Stimulated activated CD8-positive, alpha-beta memory T cell treated with anti-CD3 and anti-CD28 coated beads, Interleukin-4, amount 100 ng/mL, for 48 hours (primary cell): ENCODE data around the gene C4A.
A peak's percentile ranks its signal among the peaks of the same experiment; 100 is the strongest.
"Not testable (repeated sequence)": the region's sequence is repeated elsewhere in the genome, so short reads cannot be mapped to it uniquely, and the experiment has no call there.

Experiments
- DNase-seq: peaks from one replicate; pipeline ENCODE4 v3.0.0-alpha.2; 2020

C4A gene

DNA sequence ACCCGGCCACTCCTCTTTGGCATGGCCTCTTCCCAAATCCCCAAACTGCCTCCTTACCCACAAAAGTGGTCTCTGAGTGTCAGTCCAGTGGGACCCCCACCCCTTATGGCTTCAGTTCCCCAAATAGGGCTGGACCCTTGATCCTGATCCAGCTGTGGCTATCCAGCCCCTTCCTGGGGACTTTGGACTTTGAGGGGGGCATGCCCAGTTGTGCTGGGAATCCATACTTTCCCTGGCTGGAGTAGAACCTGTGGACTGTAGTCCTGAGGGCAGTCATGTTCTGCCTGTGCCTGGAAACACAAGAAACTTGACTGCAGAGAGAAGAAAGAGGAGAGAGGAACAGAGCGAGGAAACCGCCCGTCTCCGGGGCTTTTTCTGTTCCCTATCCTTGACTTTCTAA lies 55.3 kb downstream of the C4A start:
- DNase-seq = not testable (repeated sequence)

DNA sequence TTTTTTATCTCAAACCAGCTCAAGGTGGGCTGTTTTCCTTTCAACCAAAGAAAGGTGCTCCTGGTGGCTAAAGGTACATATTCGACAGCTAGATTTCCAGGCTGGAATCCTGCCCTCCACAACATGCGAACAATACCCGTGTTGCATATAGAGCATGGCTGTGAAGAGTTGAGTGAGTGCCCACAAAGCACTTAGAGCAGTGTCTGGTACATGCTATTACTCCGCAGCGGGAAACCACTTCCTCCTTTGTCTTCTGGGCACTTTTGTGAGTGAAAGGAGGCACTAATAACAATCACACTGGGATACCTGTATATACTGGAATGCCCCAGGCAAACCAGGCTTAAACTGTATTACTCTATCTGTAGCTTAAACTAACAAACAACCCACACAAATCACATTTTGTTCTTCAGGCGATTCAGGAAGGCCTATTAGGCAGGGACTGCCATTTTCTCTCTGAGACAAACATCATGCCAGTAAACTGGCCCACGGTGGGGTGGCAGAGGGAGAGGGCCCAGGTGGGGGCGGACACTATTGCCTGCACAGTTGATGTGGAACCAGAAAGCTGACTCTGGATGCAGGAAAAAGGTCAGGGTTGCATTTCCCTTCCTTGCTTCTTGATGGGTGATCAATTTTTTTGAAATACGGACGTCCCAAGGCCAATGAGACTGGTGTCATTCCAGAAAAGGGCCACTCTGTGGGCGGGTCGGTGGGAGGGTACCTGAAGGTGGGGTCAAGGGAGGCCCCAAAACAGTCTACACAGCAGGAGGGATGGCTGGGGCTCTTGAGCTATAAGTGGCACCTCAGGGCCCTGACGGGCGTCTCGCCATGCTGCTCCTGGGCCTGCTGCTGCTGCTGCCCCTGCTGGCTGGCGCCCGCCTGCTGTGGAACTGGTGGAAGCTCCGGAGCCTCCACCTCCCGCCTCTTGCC lies 56.0 kb downstream of the C4A start, which contains the start of gene CYP21A2:
TSS of gene CYP21A2 (plus strand) at position 818 of the 927 bp plus-strand sequence. CDS start at position 826, 8 bp downstream.
- not testable (repeated sequence) for DNase-seq

DNA sequence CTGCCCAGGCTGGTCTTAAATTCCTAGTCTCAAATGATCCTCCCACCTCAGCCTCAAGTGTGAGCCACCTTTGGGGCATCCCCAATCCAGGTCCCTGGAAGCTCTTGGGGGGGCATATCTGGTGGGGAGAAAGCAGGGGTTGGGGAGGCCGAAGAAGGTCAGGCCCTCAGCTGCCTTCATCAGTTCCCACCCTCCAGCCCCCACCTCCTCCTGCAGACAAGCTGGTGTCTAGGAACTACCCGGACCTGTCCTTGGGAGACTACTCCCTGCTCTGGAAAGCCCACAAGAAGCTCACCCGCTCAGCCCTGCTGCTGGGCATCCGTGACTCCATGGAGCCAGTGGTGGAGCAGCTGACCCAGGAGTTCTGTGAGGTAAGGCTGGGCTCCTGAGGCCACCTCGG lies 57.0 kb downstream of the C4A start:
- DNase-seq = not testable (repeated sequence)

DNA sequence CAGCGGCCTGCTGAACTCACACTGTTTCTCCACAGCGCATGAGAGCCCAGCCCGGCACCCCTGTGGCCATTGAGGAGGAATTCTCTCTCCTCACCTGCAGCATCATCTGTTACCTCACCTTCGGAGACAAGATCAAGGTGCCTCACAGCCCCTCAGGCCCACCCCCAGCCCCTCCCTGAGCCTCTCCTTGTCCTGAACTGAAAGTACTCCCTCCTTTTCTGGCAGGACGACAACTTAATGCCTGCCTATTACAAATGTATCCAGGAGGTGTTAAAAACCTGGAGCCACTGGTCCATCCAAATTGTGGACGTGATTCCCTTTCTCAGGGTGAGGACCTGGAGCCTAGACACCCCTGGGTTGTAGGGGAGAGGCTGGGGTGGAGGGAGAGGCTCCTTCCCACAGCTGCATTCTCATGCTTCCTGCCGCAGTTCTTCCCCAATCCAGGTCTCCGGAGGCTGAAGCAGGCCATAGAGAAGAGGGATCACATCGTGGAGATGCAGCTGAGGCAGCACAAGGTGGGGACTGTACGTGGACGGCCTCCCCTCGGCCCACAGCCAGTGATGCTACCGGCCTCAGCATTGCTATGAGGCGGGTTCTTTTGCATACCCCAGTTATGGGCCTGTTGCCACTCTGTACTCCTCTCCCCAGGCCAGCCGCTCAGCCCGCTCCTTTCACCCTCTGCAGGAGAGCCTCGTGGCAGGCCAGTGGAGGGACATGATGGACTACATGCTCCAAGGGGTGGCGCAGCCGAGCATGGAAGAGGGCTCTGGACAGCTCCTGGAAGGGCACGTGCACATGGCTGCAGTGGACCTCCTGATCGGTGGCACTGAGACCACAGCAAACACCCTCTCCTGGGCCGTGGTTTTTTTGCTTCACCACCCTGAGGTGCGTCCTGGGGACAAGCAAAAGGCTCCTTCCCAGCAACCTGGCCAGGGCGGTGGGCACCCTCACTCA lies 57.7 kb downstream of the C4A start:
- DNase-seq = not testable (repeated sequence)

DNA sequence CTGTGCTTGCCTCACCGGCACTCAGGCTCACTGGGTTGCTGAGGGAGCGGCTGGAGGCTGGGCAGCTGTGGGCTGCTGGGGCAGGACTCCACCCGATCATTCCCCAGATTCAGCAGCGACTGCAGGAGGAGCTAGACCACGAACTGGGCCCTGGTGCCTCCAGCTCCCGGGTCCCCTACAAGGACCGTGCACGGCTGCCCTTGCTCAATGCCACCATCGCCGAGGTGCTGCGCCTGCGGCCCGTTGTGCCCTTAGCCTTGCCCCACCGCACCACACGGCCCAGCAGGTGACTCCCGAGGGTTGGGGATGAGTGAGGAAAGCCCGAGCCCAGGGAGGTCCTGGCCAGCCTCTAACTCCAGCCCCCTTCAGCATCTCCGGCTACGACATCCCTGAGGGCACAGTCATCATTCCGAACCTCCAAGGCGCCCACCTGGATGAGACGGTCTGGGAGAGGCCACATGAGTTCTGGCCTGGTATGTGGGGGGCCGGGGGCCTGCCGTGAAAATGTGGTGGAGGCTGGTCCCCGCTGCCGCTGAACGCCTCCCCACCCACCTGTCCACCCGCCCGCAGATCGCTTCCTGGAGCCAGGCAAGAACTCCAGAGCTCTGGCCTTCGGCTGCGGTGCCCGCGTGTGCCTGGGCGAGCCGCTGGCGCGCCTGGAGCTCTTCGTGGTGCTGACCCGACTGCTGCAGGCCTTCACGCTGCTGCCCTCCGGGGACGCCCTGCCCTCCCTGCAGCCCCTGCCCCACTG lies 58.6 kb downstream of the C4A start:
- not testable (repeated sequence) for DNase-seq

DNA sequence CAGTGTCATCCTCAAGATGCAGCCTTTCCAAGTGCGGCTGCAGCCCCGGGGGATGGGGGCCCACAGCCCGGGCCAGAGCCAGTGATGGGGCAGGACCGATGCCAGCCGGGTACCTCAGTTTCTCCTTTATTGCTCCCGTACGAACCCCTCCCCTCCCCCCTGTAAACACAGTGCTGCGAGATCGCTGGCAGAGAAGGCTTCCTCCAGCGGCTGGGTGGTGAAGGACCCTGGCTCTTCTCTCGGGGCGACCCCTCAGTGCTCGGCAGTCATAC lies 59.1 kb downstream of the C4A start:
- not testable (repeated sequence) for DNase-seq

DNA sequence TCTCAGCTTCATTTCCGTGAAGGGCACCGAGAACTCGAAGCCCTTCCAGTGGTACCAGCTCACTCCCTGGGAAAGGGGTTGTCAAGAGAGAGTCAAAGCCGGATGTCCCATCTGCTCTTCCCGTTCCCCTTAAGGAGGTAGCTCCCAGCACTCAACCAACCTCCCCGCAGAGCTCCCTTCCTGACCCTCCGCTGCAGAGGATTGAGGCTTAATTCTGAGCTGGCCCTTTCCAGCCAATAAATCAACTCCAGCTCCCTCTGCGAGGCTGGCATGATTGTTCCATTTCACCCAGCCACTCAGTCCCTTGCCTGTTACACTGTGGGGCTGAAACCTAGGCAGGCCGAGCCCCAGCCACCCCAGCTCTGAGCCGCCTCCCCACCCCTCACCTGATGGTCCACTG lies 59.5 kb downstream of the C4A start:
- not testable (repeated sequence) for DNase-seq

GRCh38 chr6:32042276-32042675 lies 60.4 kb downstream of the C4A start:
- not testable (repeated sequence) for DNase-seq

DNA sequence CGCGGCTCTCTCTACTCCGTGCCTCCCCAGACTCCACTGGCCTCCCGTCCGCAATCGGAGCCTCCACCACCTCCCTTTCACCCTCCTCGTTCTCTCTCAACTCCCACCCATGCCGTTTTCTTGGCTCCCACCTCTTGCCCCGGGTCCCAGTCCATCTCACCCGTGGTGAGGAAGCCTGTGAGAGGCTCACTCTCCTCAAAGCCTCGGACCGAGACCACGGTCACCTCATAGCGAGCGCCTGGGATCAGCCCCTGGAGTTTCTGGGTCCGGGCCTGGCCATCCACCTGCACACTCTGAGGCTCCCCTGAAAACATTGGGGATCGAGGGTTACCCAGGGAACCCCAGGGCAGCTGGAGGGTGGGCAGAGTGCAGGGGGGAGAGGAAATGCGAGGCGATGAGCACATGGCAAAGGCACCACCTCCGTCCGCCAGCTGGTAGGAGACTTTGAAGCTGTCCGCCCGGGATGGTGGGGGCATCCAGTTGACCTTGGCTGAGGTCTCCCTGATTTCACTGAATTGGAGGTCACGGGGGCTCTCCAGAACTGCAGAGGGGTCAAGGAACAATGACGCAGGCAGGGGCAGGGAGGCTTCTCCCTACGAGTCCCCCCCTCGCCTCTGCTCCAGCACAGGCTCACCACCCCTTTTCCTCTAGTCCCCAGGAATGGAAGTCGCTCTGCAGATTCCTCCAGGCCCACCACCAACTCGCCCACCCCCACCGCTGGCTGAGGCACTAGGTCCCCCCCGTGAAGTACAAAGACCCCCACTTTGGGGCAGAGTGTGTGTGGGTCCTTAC lies 61.9 kb downstream of the C4A start:
- DNase-seq = not testable (repeated sequence)

DNA sequence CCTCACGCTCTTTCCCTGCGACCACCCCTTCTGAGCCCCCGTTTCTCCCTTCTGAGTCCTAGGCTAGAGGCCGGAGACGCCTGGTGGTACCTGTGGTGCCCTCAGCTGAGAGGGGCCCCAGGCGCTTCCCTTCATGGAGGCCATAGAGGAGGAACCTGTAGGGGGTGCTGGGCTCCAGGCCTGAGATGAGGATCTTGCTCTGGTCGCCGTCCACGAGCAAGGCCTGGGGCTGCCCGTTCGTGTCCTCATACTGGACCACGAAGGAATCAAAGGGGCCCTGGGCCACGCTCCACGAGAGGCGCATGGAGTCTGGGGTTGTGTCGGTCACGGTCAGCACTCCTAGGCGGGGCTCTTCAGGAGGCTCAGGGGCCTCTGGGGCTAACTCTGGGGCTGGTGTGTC lies 63.1 kb downstream of the C4A start:
- DNase-seq = not testable (repeated sequence)

DNA sequence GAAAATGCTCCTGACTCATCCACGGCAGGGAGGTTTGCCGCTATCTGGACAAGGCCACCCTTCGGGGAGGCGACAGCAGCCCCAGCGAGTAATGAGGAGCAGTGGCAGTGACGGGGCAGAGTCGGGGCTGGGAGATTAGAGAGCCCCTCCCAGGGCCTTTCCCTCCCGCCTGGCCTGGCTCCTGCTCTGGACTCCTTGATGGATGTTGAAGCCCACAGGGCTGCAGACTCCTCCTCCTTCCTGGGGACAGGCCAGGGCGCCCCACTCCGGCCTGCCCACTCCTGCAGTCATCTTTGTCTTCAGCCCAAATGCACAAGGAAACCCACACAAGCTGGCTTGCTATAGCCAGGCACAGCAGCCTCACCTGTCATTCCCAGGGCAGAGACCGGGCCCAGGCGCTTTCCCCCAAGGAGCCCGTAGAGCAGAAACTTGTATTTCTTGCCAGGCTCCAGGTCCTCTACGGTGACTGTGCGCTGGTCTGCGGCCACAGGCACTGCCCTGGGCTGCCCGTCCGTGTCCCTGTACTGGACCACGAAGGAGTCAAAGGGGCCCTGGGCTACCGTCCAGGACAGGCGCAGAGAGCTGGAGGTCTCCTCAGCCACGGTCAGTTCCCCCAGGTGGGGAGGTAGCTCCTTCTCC lies 64.1 kb downstream of the C4A start:
- DNase-seq = no peak

GRCh38 chr6:32046450-32047083 lies 64.7 kb downstream of the C4A start:
- no peak for DNase-seq

DNA sequence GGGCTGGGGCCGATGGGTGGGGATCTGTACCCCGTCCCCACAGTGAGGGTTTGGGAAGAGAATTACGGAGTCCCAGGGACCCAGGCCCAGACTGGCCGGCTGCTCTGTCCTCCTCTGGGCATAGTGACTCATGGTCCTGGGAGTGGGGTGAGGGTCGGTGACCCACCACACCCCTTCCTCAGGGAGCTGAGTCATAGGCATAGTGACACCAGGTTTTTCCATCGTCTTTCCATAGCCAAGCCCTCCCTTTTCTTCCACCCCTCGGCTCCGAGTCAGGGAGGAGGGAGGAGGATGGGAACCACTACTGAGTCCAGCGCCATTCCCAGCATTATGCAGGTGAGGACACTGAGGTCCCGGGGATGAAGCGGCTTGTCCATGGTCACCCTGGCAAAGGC lies 65.2 kb downstream of the C4A start:
- DNase-seq = no peak

DNA sequence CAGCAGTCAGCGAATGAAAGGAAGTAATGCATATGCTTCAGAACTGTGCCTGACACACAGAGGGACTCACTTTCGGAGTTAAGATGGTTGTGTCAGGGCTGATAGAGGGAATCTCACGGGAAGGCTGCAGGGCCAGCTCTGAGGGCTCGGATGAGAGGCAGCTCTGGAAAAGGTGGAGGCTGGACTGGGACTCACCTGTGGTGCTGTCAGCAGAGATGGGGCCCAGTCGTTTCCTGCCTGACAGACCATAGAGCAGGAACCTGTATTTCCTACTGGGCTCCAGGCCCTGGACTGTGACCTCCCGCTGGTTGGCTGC lies 65.6 kb downstream of the C4A start:
- no peak for DNase-seq

DNA sequence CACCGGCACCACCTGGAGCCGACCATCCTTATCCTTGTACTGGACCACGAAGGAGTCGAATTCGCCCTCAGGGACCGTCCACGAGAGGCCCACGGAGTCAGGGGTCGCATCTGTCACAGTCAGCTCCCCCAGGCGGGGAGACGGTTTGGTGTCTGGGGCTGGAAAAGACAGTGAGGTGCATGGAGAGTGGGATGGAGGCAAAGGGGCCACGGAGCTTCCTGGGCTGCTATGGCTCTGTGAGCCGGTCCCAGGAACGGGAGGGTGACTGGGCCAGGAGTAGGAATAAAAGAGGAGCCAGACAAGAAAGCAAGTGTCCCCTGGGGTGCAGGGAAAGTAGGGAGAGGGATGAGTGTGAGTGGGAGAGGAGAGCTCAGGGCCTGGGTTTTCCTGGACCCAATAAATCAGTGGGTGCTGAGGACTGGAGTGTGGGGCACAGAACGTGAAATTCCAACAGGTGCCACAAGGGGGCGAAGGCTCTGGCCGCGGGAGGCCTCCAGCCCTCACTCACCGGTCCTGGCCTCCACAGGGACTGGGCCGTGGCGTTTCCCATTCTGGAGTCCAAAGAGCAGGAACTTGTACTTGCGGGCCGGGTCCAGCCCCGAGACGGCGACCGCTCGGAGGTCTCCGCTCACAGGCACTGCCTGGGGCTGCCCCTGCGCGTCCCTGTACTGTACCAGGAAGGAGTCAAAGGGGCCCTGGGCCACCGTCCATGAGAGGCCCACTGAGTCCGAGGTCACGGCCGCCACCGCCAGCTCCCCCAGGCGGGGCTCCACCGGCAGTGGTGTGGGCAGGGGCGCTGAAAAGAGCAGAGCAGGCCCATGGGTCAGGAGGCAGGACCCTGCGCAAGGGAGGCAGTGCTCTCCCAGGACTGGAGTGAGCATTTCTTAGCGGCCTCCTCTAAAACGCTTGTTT lies 66.3 kb downstream of the C4A start:
- peak; percentile 89 for DNase-seq

DNA sequence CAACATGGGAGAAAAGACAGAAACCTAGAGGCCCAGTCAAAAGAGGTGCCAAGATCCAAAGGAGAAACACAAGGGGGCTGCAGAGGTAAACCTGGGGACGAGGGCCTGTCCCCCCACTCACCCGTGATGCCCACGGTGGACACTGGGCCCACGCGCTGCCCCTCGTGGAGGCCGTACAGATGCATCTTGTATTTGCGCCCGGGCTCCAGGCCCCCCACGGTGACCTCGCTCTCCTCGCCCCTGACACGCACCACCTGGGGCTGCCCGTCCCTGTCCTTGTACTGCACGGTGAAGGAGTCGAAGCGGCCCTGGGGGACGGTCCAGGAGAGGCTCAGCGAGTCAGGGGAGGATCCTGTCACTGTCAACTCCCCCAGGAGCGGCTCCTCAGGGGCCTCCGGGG lies 67.3 kb downstream of the C4A start:
- not testable (repeated sequence) for DNase-seq

GRCh38 chr6:32049736-32050135 lies 67.9 kb downstream of the C4A start:
- not testable (repeated sequence) for DNase-seq

DNA sequence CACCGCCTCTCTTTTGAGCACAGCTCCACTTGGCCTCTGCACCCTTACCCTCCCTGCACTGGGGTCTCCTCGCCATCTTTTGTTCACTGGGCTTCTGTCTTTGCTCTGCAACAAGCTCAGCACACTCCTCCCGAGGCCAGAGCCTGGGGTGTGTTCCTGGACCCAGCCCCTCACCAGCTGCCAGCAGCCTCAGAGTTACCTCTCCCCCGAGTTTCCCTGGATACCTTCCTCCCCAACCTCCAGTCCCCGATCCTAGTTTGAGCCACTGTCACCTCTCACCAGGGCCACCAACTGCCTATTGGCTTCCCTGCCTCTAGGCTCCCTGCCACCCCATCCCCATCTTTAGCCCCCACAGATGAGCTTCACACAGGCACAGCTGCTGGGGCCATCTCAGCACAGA lies 68.7 kb downstream of the C4A start:
- no peak for DNase-seq
